ENCODE measurements around the gene SMIM21. TPM values are rescaled to one million over a fixed set of nuclear protein-coding genes. Genes with fewer than 3 reads are reported as not detected.

Gene SMIM21
- polyA plus RNA-seq, 2 donors, result not detected

- 68 to 73% methylated on average over 21 of the region's 21 CpGs for WGBS, 2 donors
- no peak overlapping the region for H3K4me3 ChIP-seq (ENCODE audit: low read depth in 1 of 2, low read length in 2 of 2)
- no peaks in the 10 kb centered on the region for H3K36me3 ChIP-seq (ENCODE audit: control insufficient read depth in 2 of 2, insufficient read depth in 2 of 2, low read length in 1 of 2)
- no peaks in the 10 kb centered on the region for H3K4me1 ChIP-seq (ENCODE audit: control insufficient read depth in 2 of 2, insufficient read depth in 2 of 2, low read length in 1 of 2)
- H3K9me3 ChIP-seq (ENCODE audit: control insufficient read depth in 2 of 2, insufficient read depth in 1 of 2, low read depth in 1 of 2, low read length in 1 of 2), result no peaks in the 10 kb centered on the region
- no peaks in the 10 kb centered on the region for H3K27me3 ChIP-seq (ENCODE audit: control insufficient read depth in 1 of 2, insufficient read depth in 2 of 2, low read length in 2 of 2)
- H3K27ac ChIP-seq (ENCODE audit: low read depth in 2 of 2, low read length in 1 of 2), result no peak overlapping the region
Observed at GRCh38 chr18:75407468-75408437, 19.8 kb downstream of the SMIM21 start.

GRCh38 chr18:75406491-75407445 lies 20.7 kb downstream of the SMIM21 start:
- H3K9me3 ChIP-seq (ENCODE audit: control insufficient read depth in 2 of 2, insufficient read depth in 1 of 2, low read depth in 1 of 2, low read length in 1 of 2), result no peaks in the 10 kb centered on the region
- WGBS, 2 donors, result 85% methylated on average over 28 of the region's 28 CpGs
- H3K4me1 ChIP-seq (ENCODE audit: control insufficient read depth in 2 of 2, insufficient read depth in 2 of 2, low read length in 1 of 2), result no peaks in the 10 kb centered on the region
- H3K36me3 ChIP-seq (ENCODE audit: control insufficient read depth in 2 of 2, insufficient read depth in 2 of 2, low read length in 1 of 2), result no peaks in the 10 kb centered on the region
- no peak overlapping the region for H3K4me3 ChIP-seq (ENCODE audit: low read depth in 1 of 2, low read length in 2 of 2)
- H3K27me3 ChIP-seq (ENCODE audit: control insufficient read depth in 1 of 2, insufficient read depth in 2 of 2, low read length in 2 of 2), result no peaks in the 10 kb centered on the region
- H3K27ac ChIP-seq (ENCODE audit: low read depth in 2 of 2, low read length in 1 of 2), result no peak overlapping the region

- H3K27me3 ChIP-seq (ENCODE audit: control insufficient read depth in 1 of 2, insufficient read depth in 2 of 2, low read length in 2 of 2), result no peaks in the 10 kb centered on the region
- WGBS, 2 donors, result 84 to 92% methylated on average over 4 of the region's 4 CpGs
- H3K4me1 ChIP-seq (ENCODE audit: control insufficient read depth in 2 of 2, insufficient read depth in 2 of 2, low read length in 1 of 2), result no peaks in the 10 kb centered on the region
- no peak overlapping the region for H3K27ac ChIP-seq (ENCODE audit: low read depth in 2 of 2, low read length in 1 of 2)
- H3K9me3 ChIP-seq (ENCODE audit: control insufficient read depth in 2 of 2, insufficient read depth in 1 of 2, low read depth in 1 of 2, low read length in 1 of 2), result no peaks in the 10 kb centered on the region
- no peak overlapping the region for H3K4me3 ChIP-seq (ENCODE audit: low read depth in 1 of 2, low read length in 2 of 2)
- no peaks in the 10 kb centered on the region for H3K36me3 ChIP-seq (ENCODE audit: control insufficient read depth in 2 of 2, insufficient read depth in 2 of 2, low read length in 1 of 2)
Observed at GRCh38 chr18:75405351-75405750, 22.2 kb downstream of the SMIM21 start.

- H3K27me3 ChIP-seq (ENCODE audit: control insufficient read depth in 1 of 2, insufficient read depth in 2 of 2, low read length in 2 of 2), result no peaks in the 10 kb centered on the region
- H3K27ac ChIP-seq (ENCODE audit: low read depth in 2 of 2, low read length in 1 of 2), result no peak overlapping the region
- 85 to 91% methylated on average over 3 of the region's 3 CpGs for WGBS, 2 donors
- H3K4me1 ChIP-seq (ENCODE audit: control insufficient read depth in 2 of 2, insufficient read depth in 2 of 2, low read length in 1 of 2), result no peaks in the 10 kb centered on the region
- H3K36me3 ChIP-seq (ENCODE audit: control insufficient read depth in 2 of 2, insufficient read depth in 2 of 2, low read length in 1 of 2), result no peaks in the 10 kb centered on the region
- H3K9me3 ChIP-seq (ENCODE audit: control insufficient read depth in 2 of 2, insufficient read depth in 1 of 2, low read depth in 1 of 2, low read length in 1 of 2), result no peaks in the 10 kb centered on the region
- H3K4me3 ChIP-seq (ENCODE audit: low read depth in 1 of 2, low read length in 2 of 2), result no peak overlapping the region
Observed at GRCh38 chr18:75400366-75400765, 27.1 kb downstream of the SMIM21 start.

- Histone ChIP-seq H3K4me1 (ENCODE audit: control insufficient read depth in 2 of 2, insufficient read depth in 2 of 2, low read length in 1 of 2) (peaks cover 0 to 2% of the 10 kb centered on the region in 2 donors), H3K27me3 (ENCODE audit: control insufficient read depth in 1 of 2, insufficient read depth in 2 of 2, low read length in 2 of 2) (no peaks in the 10 kb centered on the region), H3K9me3 (ENCODE audit: control insufficient read depth in 2 of 2, insufficient read depth in 1 of 2, low read depth in 1 of 2, low read length in 1 of 2) (no peaks in the 10 kb centered on the region), H3K36me3 (ENCODE audit: control insufficient read depth in 2 of 2, insufficient read depth in 2 of 2, low read length in 1 of 2) (no peaks in the 10 kb centered on the region), H3K4me3 (ENCODE audit: low read depth in 1 of 2, low read length in 2 of 2) (no peak overlapping the region), H3K27ac (ENCODE audit: low read depth in 2 of 2, low read length in 1 of 2) (no peak overlapping the region)
- WGBS, 2 donors, result 75 to 78% methylated on average over 7 of the region's 7 CpGs
Observed at GRCh38 chr18:75395137-75395536, 32.4 kb downstream of the SMIM21 start.

- Histone ChIP-seq H3K27me3 (ENCODE audit: control insufficient read depth in 1 of 2, insufficient read depth in 2 of 2, low read length in 2 of 2) (no peaks in the 10 kb centered on the region), H3K27ac (ENCODE audit: low read depth in 2 of 2, low read length in 1 of 2) (no peak overlapping the region), H3K4me1 (ENCODE audit: control insufficient read depth in 2 of 2, insufficient read depth in 2 of 2, low read length in 1 of 2) (peaks cover 0 to 2% of the 10 kb centered on the region in 2 donors), H3K9me3 (ENCODE audit: control insufficient read depth in 2 of 2, insufficient read depth in 1 of 2, low read depth in 1 of 2, low read length in 1 of 2) (no peaks in the 10 kb centered on the region), H3K4me3 (ENCODE audit: low read depth in 1 of 2, low read length in 2 of 2) (no peak overlapping the region), H3K36me3 (ENCODE audit: control insufficient read depth in 2 of 2, insufficient read depth in 2 of 2, low read length in 1 of 2) (no peaks in the 10 kb centered on the region)
- WGBS, 2 donors, result 48 to 64% methylated on average over 5 of the region's 5 CpGs
Observed at GRCh38 chr18:75393721-75394120, 33.8 kb downstream of the SMIM21 start.

GRCh38 chr18:75392226-75392578 lies 35.3 kb downstream of the SMIM21 start:
- no peaks in the 10 kb centered on the region for H3K27me3 ChIP-seq (ENCODE audit: control insufficient read depth in 1 of 2, insufficient read depth in 2 of 2, low read length in 2 of 2)
- 73 to 76% methylated on average over 10 of the region's 10 CpGs for WGBS, 2 donors

GRCh38 chr18:75391279-75392225 lies 36.0 kb downstream of the SMIM21 start:
- Histone ChIP-seq H3K27me3 (ENCODE audit: control insufficient read depth in 1 of 2, insufficient read depth in 2 of 2, low read length in 2 of 2) (no peaks in the 10 kb centered on the region), H3K36me3 (ENCODE audit: control insufficient read depth in 2 of 2, insufficient read depth in 2 of 2, low read length in 1 of 2) (no peaks in the 10 kb centered on the region), H3K4me1 (ENCODE audit: control insufficient read depth in 2 of 2, insufficient read depth in 2 of 2, low read length in 1 of 2) (peaks cover 0 to 2% of the 10 kb centered on the region in 2 donors), H3K27ac (ENCODE audit: low read depth in 2 of 2, low read length in 1 of 2) (no peak overlapping the region), H3K4me3 (ENCODE audit: low read depth in 1 of 2, low read length in 2 of 2) (no peak overlapping the region), H3K9me3 (ENCODE audit: control insufficient read depth in 2 of 2, insufficient read depth in 1 of 2, low read depth in 1 of 2, low read length in 1 of 2) (no peaks in the 10 kb centered on the region)
- 73 to 76% methylated on average over 21 of the region's 21 CpGs for whole genome bisulfite sequencing, 2 donors

More at GRCh38 chr18:75392226-75392578, 35.3 kb downstream of the SMIM21 start:
- no peak overlapping the region for H3K4me3 ChIP-seq (ENCODE audit: low read depth in 1 of 2, low read length in 2 of 2)
- no peaks in the 10 kb centered on the region for H3K36me3 ChIP-seq (ENCODE audit: control insufficient read depth in 2 of 2, insufficient read depth in 2 of 2, low read length in 1 of 2)
- H3K4me1 ChIP-seq (ENCODE audit: control insufficient read depth in 2 of 2, insufficient read depth in 2 of 2, low read length in 1 of 2), result peaks cover 0 to 2% of the 10 kb centered on the region in 2 donors
- no peak overlapping the region for H3K27ac ChIP-seq (ENCODE audit: low read depth in 2 of 2, low read length in 1 of 2)
- H3K9me3 ChIP-seq (ENCODE audit: control insufficient read depth in 2 of 2, insufficient read depth in 1 of 2, low read depth in 1 of 2, low read length in 1 of 2), result no peaks in the 10 kb centered on the region

GRCh38 chr18:75390854-75391253 lies 36.6 kb downstream of the SMIM21 start:
- no peaks in the 10 kb centered on the region for H3K27me3 ChIP-seq (ENCODE audit: control insufficient read depth in 1 of 2, insufficient read depth in 2 of 2, low read length in 2 of 2)
- H3K36me3 ChIP-seq (ENCODE audit: control insufficient read depth in 2 of 2, insufficient read depth in 2 of 2, low read length in 1 of 2), result no peaks in the 10 kb centered on the region
- peaks cover 0 to 2% of the 10 kb centered on the region in 2 donors for H3K4me1 ChIP-seq (ENCODE audit: control insufficient read depth in 2 of 2, insufficient read depth in 2 of 2, low read length in 1 of 2)
- H3K9me3 ChIP-seq (ENCODE audit: control insufficient read depth in 2 of 2, insufficient read depth in 1 of 2, low read depth in 1 of 2, low read length in 1 of 2), result no peaks in the 10 kb centered on the region
- 59 to 71% methylated on average over 2 of the region's 2 CpGs for WGBS, 2 donors
- H3K4me3 ChIP-seq (ENCODE audit: low read depth in 1 of 2, low read length in 2 of 2), result no peak overlapping the region
- H3K27ac ChIP-seq (ENCODE audit: low read depth in 2 of 2, low read length in 1 of 2), result no peak overlapping the region

All from esophagus (tissue), 2 donors.